Duodenal mucosa (tissue), 2 donors: ENCODE data around the gene FADS3.

Source experiments
- H3K27ac ChIP-seq: one replicate; pipeline ENCODE4 v1.7.0; 2013; ENCODE audit warnings: low read depth, low read length
- H3K27me3 ChIP-seq, 2 donors: one replicate each; pipeline ENCODE4 v1.7.0; 2013; ENCODE audit warnings: low read length in 2 of 2, control low read depth in 1 of 2; ENCODE audit not compliant: insufficient read depth in 2 of 2, control insufficient read depth in 1 of 2
- H3K36me3 ChIP-seq, 2 donors: one replicate each; pipeline ENCODE4 v1.7.0; 2013; ENCODE audit warnings: low read length in 2 of 2, control low read depth in 1 of 2; ENCODE audit not compliant: insufficient read depth in 2 of 2, control insufficient read depth in 1 of 2
- H3K4me1 ChIP-seq, 2 donors: one replicate each; pipeline ENCODE4 v1.7.0; 2013; ENCODE audit warnings: low read length in 2 of 2, control low read depth in 1 of 2; ENCODE audit not compliant: insufficient read depth in 2 of 2, control insufficient read depth in 1 of 2
- H3K4me3 ChIP-seq, 2 donors: one replicate each; pipeline ENCODE4 v1.7.0; 2013; ENCODE audit warnings: low read length in 2 of 2, low read depth in 1 of 2
- H3K9ac ChIP-seq, 2 donors: one replicate each; pipeline ENCODE4 v1.7.0; 2013; ENCODE audit warnings: low read length in 2 of 2, low read depth in 1 of 2
- H3K9me3 ChIP-seq, 2 donors: one replicate each; pipeline ENCODE4 v1.7.0; 2013; ENCODE audit warnings: low read length in 2 of 2, control low read depth in 1 of 2; ENCODE audit not compliant: control insufficient read depth in 1 of 2

The FADS3 gene

DNA sequence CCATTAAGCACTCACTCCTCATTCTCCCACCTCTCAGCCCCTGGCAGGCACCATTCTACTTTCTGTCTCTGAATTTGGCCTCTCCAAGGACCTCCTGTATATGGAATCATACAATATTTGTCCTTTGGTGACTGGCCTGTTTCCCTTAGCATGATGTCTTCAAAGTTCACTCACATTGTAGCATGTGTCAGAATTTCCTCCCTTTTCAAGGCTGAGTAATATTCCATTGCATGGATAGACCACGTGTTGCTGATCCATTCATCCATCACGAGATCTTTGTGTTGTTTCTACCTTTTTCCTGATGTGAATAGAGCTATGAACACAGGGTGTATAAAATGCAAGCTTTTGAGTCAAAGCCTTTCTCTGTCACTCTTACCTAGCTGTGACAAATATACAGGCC lies 51.6 kb downstream of the FADS3 start:
- Histone ChIP-seq H3K9ac (no peak overlapping the region), H3K9me3 (no peaks in the 10 kb centered on the region), H3K27me3 (no peaks in the 10 kb centered on the region), H3K4me3 (no peak overlapping the region), H3K4me1 (peaks cover 4% of the 10 kb centered on the region in 2 donors), H3K36me3 (peaks cover 0 to 52% of the 10 kb centered on the region in 2 donors), H3K27ac (no peak overlapping the region)

DNA sequence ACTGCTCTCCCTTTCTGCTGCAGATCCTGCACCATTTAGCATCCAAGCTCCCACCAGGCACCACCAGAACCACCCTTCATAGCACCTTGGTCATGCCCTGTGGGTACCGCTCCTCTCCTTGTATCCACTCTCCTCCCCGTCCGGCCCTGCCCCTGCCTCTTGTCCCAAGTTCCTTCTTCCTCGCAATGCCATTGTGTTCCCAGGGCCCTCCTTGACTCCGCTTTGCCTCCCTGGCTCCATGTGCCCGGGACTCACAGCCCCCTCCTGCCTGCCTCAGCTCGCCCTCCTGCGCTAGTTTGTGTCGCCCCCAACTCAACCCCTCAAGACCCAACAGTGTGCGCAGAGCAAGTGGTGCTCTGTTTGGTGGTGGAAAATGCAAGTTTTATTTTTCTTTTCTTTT lies 52.4 kb downstream of the FADS3 start:
- Histone ChIP-seq H3K27ac (no peak overlapping the region), H3K9ac (no peak overlapping the region), H3K4me1 (peaks cover 12% of the 10 kb centered on the region in 2 donors), H3K9me3 (no peaks in the 10 kb centered on the region), H3K4me3 (no peak overlapping the region), H3K36me3 (peaks cover 0 to 52% of the 10 kb centered on the region in 2 donors), H3K27me3 (no peaks in the 10 kb centered on the region)

DNA sequence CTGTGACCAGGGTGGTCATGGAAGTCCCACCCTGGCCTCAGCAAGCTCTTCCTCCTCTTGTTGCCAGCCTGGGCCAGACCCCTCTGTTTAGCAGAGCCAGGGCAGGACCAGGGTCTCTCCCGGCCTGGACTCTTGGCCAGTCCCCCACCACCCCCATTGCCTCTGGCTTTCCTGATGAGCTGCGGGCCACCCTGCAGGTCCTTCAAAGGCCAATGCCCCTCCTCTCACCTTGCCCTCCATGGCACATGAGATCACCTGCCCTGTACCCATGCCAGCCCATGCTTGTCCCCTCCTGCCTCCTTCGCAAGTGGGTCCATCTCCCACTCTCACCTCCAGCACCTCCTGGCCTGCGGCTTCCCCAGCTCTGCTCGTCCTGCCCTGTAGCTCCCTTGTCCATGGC lies 52.8 kb downstream of the FADS3 start:
- H3K27ac ChIP-seq, result no peak overlapping the region
- no peaks in the 10 kb centered on the region for H3K9me3 ChIP-seq
- H3K27me3 ChIP-seq, result no peaks in the 10 kb centered on the region
- no peak overlapping the region for H3K4me3 ChIP-seq
- peaks cover 0 to 51% of the 10 kb centered on the region in 2 donors for H3K36me3 ChIP-seq
- no peak overlapping the region for H3K9ac ChIP-seq
- H3K4me1 ChIP-seq, result peaks cover 15 to 16% of the 10 kb centered on the region in 2 donors

DNA sequence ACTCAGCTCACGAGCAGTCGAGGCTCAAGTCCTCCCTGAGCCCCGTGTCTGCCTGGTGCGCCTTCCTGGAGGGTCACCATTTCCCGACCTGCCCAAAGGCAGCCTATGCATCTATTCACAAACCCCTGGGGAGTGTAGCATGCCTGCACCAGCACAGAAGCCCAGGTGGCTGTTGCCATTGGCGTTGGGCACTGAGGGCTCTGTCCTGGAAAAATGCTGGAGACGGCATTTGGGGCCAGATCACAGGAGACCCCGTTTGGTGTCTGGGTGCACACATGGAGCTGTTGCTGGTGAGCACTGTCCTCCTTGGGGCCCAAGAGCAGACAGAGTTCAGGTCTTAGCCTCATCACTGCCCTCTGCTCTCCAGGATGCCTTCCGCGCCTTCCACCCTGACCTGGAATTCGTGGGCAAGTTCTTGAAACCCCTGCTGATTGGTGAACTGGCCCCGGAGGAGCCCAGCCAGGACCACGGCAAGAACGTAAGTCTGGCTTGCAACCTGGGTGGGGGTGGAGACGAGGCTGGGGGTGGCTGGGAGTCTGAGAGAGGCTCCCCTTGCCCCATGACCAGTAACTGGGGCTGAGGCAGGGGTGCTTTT lies 53.8 kb downstream of the FADS3 start:
- Histone ChIP-seq H3K27ac (no peak overlapping the region), H3K4me3 (no peak overlapping the region), H3K9ac (no peak overlapping the region), H3K36me3 (peaks cover 0 to 41% of the 10 kb centered on the region in 2 donors), H3K4me1 (peaks cover 21 to 24% of the 10 kb centered on the region in 2 donors), H3K27me3 (no peaks in the 10 kb centered on the region), H3K9me3 (no peaks in the 10 kb centered on the region)

DNA sequence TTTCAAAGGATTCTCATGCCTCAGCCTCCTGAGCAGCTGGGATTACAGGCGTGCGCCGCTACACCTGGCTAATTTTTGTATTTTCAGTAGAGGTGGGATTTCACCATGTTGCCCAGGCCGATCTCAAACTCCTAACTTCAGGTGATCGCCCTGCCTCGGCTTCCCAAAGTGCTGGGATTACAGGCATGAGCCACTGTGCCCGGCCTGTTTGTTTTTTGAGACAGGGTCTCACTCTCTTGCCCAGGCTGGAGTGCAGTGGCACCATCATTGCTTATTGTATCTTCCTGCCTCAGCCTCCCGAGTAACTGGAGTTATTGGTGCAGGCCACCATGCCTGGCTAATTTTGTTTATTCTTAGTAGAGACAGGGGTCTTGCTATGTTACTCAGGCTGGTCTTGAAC lies 55.2 kb downstream of the FADS3 start:
- peaks cover 27 to 36% of the 10 kb centered on the region in 2 donors for H3K4me1 ChIP-seq
- H3K27me3 ChIP-seq, result no peaks in the 10 kb centered on the region
- H3K36me3 ChIP-seq, result peaks cover 0 to 29% of the 10 kb centered on the region in 2 donors
- no peak overlapping the region for H3K4me3 ChIP-seq
- no peak overlapping the region for H3K27ac ChIP-seq
- H3K9me3 ChIP-seq, result no peaks in the 10 kb centered on the region
- H3K9ac ChIP-seq, result no peak overlapping the region

DNA sequence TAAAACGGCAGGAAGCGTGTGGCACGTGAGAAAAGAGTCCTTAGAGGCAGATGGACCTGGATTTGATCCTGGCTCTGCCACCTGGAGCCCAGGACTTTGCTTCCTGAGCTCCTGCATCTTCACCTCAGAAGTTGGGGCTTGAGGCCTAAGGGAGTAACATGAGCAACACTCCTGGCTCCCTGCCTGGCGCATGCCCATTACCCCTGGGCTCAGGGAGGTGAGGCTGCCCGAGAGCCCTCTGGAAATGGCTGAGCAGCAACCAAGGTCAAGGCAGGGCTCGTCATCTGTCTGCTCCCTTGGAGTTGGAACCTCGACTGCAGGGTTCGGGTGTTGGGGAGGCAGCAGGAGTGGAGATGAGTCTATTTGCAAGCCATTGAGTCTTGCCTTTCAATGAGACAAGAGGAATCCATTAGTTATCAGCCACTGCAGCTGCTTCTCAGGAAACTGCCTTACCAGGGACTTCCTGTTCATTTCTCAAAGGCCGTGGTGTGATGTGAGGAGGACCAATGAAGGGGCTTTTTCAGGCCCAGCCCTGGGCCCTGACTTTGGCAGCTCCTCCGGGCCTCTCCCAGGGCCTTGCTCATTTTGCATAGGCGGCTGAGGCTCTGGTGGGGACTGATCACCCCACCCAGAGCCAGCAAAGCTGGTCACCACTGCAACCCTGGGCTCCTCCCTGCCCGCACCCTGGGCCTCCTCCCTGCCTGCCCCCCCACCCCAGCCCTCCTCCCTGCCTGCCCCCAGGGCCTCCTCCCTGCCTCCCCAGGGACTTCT lies 56.9 kb downstream of the FADS3 start:
- no peaks in the 10 kb centered on the region for H3K9me3 ChIP-seq
- peak overlapping the region; percentile 41 for H3K27ac ChIP-seq
- H3K4me1 ChIP-seq, result peaks cover 27 to 52% of the 10 kb centered on the region in 2 donors
- H3K4me3 ChIP-seq, result peak overlapping the region in 1 of 2 donors; percentile 11
- peaks cover 0 to 12% of the 10 kb centered on the region in 2 donors for H3K36me3 ChIP-seq
- H3K27me3 ChIP-seq, result no peaks in the 10 kb centered on the region
- H3K9ac ChIP-seq, result peak overlapping the region in 1 of 2 donors; percentile 30

DNA sequence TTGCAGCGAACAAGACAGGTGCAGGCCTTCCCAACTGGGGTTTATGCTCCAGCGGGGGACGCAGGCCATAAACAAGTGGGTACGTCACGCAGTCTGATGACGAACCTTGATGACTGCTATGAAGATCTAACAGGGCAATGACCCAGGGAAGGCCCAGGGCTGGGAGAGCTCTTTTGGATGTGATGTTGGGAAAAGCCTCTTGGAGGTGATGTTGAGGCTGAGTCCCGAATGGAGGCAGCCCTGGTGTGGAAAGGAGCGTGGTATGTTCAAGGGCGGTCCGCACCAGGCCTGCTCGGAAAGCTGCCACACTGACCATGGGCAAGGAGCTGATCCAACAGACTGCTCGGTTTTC lies 57.4 kb downstream of the FADS3 start:
- peaks cover 0 to 5% of the 10 kb centered on the region in 2 donors for H3K27me3 ChIP-seq
- peaks cover 27 to 58% of the 10 kb centered on the region in 2 donors for H3K4me1 ChIP-seq
- no peak overlapping the region for H3K4me3 ChIP-seq
- peaks cover 0 to 9% of the 10 kb centered on the region in 2 donors for H3K36me3 ChIP-seq
- H3K9me3 ChIP-seq, result no peaks in the 10 kb centered on the region
- H3K9ac ChIP-seq, result peak overlapping the region in 1 of 2 donors; percentile 30
- no peak overlapping the region for H3K27ac ChIP-seq

DNA sequence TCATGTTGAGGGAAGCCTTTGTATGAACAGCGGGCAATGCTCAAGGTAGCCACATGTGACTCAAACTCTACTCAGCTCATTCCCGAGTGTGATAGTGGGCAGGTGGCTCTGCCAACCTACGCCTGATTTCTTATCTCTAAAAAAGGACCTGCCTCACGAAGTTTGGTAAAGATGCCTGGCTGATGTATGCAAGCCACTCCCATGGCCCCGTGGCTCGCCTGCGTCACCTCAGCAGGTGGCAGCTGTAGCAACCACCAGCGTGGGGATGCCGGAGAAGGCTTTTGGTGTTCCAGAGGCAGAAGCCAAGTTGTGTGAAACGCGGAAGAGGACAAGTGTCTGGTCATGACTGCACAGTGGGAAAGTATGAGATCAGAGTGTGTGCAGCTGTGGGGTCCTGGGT lies 57.9 kb downstream of the FADS3 start:
- H3K36me3 ChIP-seq, result peaks cover 0 to 5% of the 10 kb centered on the region in 2 donors

DNA sequence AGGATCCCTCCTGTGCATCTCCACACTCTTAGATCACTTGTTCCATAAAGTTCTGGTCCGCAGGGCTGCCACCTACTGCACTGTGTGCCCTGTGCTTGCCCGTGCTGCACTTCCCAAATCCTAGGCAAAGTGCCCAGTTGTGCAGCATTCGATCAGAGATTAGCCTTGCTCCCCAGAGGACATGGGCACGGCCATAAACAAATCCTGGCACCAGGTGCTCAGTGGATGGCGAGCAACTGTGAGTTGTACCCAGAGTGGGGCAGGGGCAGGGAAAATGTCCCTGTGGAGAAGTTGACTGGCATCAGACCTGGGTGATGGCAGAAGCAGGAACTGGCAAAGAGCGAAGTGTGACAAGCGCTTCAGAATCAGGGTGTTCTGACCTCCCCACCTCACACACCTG lies 58.6 kb downstream of the FADS3 start:
- Histone ChIP-seq H3K4me3 (no peak overlapping the region), H3K27ac (no peak overlapping the region), H3K27me3 (peaks cover 0 to 8% of the 10 kb centered on the region in 2 donors), H3K9ac (no peak overlapping the region), H3K4me1 (peaks cover 32 to 64% of the 10 kb centered on the region in 2 donors), H3K9me3 (no peaks in the 10 kb centered on the region), H3K36me3 (no peaks in the 10 kb centered on the region)

More for the DNA sequence above, 57.9 kb downstream of the FADS3 start:
- Histone ChIP-seq H3K4me1 (peaks cover 27 to 60% of the 10 kb centered on the region in 2 donors), H3K4me3 (no peak overlapping the region), H3K9me3 (no peaks in the 10 kb centered on the region), H3K27me3 (peaks cover 0 to 6% of the 10 kb centered on the region in 2 donors), H3K9ac (no peak overlapping the region), H3K27ac (no peak overlapping the region)

DNA sequence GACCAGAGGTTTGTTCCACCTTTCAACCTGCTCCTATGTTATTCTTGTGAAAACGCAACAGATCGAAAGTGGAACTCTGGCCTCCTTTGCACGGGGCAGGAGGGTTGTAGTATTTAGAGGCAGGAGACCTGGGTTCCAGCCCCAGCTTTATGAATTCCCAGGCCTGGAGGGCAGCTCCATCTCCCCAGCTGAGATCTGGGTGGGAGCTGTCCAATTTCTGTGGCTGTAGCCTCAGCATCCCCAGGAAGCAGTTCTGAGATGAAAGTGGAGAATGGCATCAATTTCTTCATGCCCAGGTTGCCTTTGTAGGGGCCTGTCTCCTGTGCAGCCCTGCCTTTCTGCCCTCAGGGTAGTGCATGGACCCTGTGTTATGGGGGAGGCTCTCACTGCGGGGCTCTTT lies 59.1 kb downstream of the FADS3 start:
- no peaks in the 10 kb centered on the region for H3K36me3 ChIP-seq
- peaks cover 0 to 10% of the 10 kb centered on the region in 2 donors for H3K27me3 ChIP-seq
- H3K4me3 ChIP-seq, result no peak overlapping the region
- H3K9ac ChIP-seq, result no peak overlapping the region
- no peaks in the 10 kb centered on the region for H3K9me3 ChIP-seq
- H3K27ac ChIP-seq, result no peak overlapping the region
- peaks cover 32 to 64% of the 10 kb centered on the region in 2 donors for H3K4me1 ChIP-seq
